HG02623 (cell line): Measurements from ENCODE around the gene TRIM43.
"Not testable (repeated sequence)": the region's sequence is repeated elsewhere in the genome, so short reads cannot be mapped to it uniquely, and the experiment has no call there.

Experiments used
- ATAC-seq: cut with Tn5 transposase; IDR thresholded peaks from one replicate; pipeline ENCODE4 v1.9.1; 2021; ENCODE audit warnings: moderate library complexity; ENCODE audit not compliant: unreplicated experiment

TRIM43 gene

DNA sequence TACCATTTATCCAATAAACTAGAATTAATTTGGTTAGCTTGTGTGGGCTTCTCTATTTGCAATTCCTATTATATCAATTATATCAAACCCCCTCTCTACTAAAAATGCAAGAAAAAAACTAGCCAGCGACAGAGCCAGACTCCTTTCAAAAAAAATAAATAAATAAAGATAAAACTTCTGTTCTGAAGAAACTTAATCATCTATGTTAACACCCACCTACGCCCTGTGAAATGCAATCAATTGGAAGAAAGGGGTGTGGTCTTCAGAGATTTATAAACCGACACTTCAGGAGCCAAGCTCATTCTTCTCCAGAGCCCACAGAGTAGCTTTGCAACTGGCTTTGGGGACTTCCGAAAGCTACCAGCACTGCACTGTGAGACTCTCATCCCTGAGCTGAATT lies at the start of gene TRIM43:
TRIM43 (plus strand) TSS at position 301 of the 400 bp plus-strand sequence. CDS start 2,023 bp downstream, outside the sequence.
- not testable (repeated sequence) for ATAC-seq

DNA sequence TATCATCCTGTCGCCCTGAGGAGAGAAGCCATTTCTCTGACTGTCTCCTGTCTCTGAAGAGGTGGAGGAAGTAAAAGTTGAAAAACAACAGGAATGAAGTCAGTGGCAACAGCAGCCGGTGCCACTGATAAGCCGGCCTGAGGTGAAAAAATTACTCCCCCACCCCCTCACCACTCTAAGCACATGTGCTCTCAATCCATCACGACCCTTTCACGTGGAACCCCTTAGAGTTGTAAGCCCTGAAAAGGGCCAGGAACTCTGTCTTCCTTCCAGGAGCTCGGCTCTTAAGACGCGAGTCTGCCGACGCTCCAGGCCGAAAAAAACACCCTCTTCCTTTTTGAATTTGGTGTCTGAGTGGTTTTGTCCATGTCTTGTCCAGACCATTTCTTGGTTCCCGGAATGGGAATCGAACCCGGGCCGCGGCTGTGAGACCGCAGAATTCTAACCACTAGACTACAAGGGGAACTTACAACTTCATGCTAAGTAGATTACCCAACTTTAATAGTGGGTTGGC lies 40.7 kb upstream of the TRIM43 start:
- no peak for ATAC-seq

DNA sequence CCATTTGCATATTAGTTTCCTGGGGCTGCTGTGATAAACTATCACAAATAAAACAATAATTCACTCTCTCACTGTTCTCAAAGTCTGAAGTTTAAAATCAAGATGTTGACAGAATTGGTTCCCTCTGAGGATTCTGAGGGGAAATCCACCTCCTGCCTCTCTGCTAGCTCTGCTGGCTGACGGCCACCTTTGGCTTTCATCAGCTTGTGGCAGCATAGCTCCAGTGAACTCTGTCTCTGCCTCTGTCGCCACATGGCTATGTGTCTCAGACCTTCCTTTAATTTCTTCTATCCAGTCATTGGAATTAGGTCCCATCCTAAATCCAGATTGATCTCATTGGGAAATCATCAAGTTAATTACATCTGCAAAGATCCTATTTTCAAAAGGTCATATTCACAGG lies 38.9 kb upstream of the TRIM43 start:
- ATAC-seq, result no peak

DNA sequence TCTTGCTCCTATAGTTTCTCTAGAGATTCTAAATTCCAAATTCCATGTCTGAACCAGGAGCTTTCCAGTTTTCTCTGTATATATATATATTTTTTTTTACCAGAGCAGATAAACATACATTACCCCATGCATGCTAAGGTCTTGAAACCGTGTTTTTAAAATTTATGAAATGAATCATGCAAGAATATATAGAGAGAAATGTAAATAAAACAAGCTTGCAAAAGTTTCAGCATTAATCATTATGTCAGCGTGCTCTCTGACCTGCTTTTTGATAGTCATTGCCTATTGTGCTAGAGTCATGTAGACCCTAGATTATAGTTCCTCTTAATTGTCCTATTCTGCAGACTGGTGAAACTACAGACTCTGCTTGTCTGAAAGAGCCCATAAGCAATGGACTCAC lies 22.6 kb upstream of the TRIM43 start:
- no peak for ATAC-seq

DNA sequence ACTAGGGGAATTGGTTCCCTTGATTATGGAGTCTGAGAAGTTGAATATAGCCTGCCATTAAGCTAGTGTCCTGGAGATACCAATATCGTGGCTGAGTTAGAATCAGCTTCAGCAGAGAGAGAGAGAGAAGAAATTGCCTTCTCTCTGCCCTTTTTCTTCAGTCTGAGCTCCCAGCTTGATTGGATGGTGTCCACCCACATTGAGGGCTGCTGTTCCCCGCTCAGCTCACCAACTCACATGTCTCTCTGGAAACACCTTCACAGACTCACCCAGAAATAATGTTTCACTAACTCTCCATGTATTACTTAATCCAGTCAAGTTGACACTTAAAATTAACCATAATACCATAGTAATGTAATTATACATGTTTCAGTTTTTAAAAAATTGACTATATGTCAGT lies 17.9 kb upstream of the TRIM43 start:
- no peak for ATAC-seq

DNA sequence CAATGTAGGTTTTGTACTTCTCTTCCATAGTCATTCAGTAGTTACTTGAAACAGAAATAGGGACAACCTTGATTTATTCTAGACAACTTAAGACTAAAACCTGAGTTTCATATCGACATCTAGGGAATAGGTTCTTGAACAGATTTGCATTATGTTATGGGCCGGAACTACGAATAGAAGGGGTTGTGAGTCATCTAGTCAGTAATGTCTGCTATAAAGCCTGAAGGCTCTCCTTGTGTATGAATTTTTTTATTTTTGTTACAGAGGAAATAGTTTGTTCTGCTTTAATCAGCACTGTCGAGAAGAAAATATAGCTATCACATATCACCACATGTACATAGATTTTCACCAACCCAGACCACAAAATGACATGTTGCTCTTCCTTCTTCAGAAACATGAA lies 17.3 kb upstream of the TRIM43 start:
- no peak for ATAC-seq

DNA sequence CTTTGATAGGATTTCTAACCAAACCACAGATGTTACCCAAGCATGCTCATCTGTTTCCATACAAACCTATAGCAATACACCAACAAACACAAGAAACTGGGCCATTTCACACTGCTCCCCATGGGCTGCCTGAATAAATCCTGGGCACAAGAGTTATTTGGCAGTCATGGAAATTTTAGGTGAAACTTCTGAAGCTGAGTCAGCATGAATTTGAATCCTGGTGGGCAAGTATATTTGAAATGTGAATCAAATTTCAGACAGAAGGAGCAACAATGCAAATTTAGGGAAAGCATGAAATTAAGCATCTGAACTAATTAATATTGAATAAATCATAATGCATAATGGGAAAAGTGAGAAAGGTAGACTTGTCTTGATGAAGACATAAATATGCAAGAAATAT lies 15.9 kb upstream of the TRIM43 start:
- no peak for ATAC-seq

DNA sequence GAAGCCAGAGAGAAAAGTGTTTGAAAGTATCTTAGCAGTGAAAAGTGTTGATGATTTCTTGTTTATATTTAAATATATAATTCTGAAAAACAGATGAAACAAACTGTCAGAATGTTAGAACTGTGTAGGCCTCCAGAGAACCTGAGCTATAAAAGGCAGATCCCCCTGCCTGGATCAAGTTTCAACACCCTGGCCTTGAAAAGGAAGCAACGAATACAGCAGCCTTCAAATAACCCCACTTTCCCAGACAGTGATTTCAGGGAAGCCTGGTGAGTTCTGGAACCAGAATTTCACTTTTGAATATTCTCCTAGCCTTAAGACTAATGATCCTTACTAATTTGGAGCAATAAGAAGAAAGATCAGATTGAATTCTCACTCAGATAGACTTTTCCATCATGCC lies 13.3 kb upstream of the TRIM43 start:
- ATAC-seq, result no peak

DNA sequence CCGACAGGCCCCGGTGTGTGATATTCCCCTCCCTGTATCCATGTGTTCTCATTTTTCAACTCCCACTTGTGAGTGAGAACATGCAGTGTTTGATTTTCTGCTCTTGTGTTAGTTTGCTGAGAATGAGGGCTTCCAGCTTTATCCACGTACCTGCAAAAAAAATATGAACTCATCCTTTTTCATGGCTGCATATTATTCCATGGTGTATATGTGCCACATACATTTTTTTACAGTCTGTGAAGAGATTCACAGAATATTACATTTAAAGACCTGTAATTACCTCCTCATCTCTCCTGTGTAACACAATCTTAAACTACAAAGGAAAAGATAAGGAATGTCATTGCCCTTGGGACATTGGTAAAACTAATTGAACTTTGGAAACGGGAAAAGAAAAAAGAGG lies 8.3 kb upstream of the TRIM43 start:
- not testable (repeated sequence) for ATAC-seq

DNA sequence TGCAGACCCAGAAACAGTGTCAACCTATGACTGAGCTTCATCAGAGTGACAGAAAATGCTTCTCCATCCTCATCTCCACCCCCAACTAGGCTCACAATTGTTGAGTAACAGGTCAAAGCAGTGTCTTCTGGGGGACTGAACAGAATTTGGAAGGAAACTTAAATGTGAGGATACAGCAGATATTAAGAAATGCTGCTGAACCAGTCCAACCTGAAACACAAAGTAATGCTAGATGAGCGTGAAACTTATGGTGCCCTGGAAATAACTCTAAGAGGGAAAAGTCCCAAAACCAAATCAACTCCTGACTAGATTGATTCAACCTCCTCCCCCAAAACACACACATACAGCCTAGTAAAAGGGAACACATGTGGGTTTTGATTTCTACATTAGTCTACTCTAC lies 7.5 kb upstream of the TRIM43 start:
- ATAC-seq, result not testable (repeated sequence)

DNA sequence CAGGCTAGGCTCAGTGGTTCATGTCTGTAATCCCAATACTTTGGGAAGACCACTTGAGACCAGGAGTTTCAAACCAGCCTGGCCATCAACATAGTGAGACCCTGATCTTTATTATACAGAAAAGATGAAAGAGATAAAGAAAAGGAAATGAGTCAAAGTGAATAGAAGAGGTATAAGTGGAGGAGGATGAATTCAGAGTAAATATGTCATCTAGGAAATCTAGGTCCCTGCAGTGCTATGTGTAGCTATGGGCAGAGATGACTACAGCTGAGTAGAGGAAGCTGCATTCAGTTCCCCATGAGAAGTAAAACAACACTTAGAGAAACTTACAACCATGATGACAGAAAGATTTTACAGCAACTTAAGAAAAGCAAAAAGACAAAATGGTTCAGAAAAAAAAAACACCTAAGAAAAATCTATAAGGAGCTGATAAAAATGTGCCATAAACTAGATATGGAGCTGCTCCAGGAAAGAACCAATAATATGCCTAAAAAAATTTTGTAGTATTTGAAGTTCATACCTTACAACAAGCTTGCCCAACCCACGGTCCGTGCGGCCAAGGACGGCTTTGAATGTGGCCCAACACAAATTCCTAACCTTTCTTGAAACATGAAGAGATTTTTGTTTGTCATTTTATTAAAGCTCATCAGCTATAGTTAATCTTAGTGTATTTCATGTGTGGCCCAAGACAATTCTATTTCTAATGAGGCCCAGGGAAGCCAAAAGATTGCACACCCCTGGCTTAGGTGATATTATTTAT lies 1.8 kb upstream of the TRIM43 start:
- ATAC-seq, result not testable (repeated sequence)

DNA sequence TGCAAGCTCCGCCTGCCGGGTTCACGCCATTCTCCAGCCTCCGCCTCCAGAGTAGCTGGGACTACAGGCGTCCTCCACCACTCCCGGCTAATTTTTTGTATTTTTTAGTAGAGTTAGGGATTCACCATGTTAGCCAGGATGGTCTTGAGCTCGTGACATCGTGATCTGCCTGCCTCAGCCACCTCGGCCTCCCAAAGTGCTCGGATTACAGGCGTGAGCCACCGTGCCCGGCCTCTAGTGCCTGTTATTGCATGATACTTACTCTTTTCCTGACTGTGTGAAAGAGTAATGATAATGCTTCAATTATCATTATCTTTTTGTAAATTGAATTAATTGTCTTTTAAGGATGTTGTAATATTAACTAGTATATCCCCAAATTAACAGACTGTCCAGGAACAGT lies 1.2 kb downstream of the TRIM43 start:
- not testable (repeated sequence) for ATAC-seq

DNA sequence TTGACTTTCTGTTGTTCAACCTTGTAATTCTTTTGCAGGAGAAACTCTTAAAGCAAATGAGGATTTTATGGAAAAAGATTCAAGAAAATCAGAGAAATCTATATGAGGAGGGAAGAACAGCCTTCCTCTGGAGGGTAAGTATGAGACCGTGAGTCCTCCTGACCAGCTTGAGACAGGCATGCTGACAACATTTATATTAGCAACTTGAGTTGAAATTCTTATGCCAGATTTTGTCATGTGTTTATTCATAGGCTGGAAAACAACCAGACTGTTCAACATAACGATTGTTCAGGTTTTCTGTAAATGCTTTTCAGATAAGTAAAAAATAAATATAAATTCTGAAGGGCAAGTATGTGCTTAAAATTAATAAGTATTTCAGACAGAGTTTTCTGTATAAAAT lies 3.2 kb downstream of the TRIM43 start:
- ATAC-seq, result not testable (repeated sequence)

DNA sequence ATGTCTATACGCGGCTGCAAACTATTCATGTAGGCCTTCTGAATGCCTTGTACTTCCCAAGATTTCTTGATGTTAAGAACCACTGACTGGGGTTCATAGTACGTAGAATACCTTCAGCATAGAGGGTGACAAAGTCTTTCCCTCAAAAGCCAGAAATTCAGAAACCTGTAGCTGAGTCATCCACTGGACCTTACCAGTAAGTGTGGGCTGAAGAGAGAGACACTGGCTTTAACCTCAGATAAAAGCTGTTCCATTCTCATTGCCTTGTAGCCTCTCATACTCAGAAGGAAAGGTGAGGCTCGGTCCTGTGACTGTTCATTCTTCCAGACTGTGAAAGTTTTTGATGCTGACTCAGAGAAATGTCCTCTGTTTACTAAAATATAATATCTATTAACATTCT lies 9.5 kb downstream of the TRIM43 start:
- not testable (repeated sequence) for ATAC-seq

DNA sequence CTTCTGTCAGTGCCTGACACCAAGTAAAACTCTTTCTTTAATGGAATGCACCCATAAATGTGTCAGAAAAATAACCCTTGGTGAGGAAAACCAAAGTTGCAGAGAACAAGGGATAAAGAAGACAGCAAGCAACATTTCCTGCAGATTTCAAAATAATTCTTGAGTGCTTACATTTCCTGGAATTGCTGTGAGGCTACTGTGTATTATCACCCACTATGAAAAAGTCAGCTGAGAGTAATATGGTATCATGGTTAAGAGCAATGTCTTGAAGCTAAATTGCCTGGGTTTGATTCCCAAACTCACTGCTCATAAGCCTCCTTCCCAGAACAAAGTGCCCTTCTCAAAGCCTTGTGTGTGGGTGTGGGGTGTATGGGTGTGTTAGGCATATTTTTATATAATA lies 10.3 kb downstream of the TRIM43 start:
- not testable (repeated sequence) for ATAC-seq

DNA sequence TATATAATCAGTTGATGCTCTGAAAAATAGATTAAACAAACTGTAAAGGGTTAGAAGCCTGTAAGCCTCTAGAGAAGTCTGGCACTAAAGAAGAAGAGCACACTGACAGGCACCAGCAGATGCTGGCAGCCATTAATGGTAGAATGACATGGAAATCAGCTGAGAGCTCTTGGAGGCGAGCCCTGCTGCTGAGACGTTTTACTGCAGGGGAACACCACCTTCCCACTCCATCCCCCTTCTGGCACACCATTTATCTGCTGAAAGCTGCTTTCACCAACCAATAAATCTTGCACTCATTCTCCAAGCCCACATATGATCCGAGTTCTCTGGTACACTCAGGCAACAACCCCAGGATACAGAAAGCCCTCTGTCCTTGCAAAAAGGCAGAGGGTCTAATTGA lies 16.6 kb downstream of the TRIM43 start:
- ATAC-seq, result not testable (repeated sequence)

DNA sequence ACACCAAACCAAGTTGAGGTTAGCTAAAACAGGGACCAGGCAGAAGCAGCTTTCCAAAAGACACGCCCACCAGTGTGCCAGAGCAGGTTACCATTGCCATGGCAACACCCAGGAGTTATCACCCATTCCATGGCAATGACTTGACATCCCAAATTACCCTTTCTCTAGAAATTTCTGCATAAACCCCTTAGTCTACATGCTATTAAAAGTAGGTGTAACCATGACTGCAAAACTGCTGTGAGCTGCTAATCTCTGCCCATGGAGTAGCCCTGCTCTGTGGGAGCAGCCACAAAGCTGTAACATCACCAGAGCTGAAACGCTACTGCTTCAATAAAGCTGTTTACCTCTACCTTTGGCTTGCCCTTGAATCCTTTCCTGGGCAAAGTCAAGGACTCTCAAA lies 18.0 kb downstream of the TRIM43 start:
- ATAC-seq, result not testable (repeated sequence)

DNA sequence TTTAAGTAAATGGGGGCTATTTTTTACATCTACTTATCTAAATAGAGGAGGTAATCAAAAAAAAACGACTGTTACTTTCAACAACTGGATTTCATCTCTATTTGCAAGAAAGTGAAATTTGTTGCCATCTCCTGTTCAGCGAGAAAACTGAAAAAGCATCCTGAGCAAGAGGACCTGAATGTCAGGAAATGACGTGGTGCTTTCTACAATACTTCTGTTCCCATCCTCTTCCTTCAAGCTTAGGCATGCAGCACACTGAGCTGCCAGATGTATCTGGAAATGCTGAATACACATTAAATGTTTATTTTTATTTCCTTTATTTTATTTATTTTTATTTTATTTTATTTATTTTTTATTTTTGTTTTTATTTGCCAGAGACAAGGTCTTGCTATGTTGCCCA lies 21.2 kb downstream of the TRIM43 start:
- ATAC-seq, result not testable (repeated sequence)

DNA sequence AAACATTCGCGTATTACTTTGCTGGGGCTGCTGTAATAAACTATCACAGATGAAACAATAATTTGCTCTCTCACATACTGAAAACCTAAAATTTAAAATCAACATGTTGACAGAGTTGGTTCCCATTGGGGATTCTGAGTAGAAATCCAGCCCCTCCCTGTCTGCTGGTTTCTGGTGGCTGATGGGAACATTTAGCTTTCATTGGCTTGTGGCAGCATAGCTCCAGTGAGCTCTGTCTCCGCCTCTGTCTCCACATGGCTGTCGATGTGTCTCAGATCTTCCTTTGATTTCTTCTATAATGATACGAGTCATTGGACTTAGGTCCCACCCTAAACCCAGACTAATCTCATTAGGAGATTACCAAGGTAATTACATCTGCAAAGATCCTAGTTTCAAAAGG lies 30.9 kb downstream of the TRIM43 start:
- ATAC-seq, result not testable (repeated sequence)

DNA sequence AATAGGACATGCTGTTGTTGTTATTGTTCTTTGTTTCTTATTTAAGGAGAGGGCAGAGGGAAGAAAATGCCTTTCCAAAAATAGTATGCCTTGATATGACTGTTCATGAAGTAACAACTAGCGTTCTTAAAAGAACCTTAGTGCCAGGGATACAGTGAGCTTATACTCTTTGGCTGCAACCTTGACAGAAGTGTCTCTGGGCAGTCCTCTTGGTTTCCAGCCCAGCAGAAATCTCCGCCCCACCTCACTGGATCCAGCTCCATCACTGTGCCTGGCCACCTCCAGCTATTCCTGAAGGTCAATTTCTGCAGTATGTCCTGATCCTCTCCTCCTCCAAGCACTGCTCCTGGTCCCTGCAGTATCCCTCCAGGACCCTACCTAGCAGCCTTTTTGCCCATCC lies 39.2 kb downstream of the TRIM43 start:
- not testable (repeated sequence) for ATAC-seq

DNA sequence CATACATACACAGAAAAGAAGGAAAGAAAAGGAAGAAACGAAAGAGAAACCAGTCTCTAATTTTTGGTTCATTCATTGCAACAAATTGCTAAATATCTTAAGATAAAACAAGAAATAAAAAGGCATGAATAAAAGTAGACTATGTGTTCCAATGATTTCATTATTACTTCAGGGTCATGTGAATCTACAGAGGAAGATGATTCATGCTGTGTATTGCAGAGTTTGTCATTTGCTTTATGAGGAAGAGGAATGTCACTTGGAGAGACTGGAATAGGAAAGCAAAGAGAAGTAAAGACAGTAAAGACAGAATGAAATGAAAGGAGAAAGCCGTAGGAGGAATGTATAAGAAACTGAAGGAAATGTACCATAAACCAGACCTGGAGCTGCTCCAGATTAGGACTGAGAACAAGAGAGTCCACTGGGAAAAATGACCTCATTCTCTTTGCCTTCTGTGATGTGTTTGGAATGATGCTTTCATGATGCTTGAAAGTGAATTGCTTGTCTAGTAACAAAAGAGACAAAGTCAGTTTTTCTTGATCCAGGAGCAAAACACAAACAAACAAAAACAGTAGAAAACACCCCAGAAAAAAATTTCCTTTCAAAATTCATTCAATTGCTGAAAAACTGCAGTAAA lies 41.9 kb downstream of the TRIM43 start:
- ATAC-seq, result not testable (repeated sequence)
